DMS153 treated with DMSO at 0.1 percent for 48 hours (cell line): ENCODE measurements around the gene ZNF512B.
"Not testable (repeated sequence)": the region's sequence is repeated elsewhere in the genome, so short reads cannot be mapped to it uniquely, and the experiment has no call there.

ENCODE experiments used
- DNase-seq: peaks from one replicate; lab custom pipeline; 2025; ENCODE audit not compliant: unreplicated experiment; lab: John Stamatoyannopoulos, UW

ZNF512B gene, protein sequence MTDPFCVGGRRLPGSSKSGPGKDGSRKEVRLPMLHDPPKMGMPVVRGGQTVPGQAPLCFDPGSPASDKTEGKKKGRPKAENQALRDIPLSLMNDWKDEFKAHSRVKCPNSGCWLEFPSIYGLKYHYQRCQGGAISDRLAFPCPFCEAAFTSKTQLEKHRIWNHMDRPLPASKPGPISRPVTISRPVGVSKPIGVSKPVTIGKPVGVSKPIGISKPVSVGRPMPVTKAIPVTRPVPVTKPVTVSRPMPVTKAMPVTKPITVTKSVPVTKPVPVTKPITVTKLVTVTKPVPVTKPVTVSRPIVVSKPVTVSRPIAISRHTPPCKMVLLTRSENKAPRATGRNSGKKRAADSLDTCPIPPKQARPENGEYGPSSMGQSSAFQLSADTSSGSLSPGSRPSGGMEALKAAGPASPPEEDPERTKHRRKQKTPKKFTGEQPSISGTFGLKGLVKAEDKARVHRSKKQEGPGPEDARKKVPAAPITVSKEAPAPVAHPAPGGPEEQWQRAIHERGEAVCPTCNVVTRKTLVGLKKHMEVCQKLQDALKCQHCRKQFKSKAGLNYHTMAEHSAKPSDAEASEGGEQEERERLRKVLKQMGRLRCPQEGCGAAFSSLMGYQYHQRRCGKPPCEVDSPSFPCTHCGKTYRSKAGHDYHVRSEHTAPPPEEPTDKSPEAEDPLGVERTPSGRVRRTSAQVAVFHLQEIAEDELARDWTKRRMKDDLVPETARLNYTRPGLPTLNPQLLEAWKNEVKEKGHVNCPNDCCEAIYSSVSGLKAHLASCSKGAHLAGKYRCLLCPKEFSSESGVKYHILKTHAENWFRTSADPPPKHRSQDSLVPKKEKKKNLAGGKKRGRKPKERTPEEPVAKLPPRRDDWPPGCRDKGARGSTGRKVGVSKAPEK

DNA sequence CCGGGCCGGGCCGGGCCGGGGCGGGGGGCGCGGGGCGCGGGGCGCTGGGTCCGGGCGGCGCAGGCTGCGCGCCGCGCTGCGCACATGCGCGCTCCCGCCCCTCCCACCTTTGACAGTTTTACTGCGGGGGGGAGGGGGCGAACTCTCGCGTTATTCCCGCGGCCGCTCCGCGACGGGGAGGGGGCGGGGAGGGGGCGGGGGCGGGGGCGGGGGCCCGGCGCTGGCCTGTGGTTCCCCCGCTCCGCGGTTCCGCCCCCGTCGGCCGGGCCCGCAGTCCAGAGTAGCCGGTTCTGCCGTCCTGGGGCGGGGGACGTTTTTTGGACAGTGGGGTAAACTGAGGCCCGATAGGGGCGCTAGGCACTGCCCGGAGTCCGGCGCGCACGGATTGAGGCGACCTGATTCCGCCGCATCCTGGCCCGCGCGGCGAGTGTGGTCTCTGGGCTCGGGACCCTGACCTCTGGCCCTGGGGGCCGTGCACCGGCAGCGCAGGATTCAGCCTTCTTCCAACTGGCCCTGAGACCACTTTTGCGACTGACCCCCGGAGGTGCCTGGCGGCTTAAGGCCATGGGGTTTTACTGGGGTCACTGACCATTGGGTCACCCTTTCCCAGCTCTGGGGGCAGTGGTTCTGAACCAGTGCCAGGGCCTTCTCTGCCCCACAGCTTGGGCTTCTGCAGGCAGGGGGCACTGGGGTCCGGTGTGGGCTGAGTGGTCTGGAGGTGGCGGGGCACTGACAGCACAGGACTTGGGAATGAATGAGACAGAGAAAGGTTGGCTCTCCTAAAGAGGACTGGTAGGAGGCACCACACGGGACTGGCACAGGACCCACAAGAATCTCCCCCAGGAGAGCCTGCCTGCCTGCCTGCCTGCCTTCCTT lies at the start of gene ZNF512B:
Gene ZNF512B (minus strand): TSS at position 93 of the 876 bp plus-strand sequence. CDS start 1,980 bp downstream, outside the sequence.
- no peak for DNase-seq

DNA sequence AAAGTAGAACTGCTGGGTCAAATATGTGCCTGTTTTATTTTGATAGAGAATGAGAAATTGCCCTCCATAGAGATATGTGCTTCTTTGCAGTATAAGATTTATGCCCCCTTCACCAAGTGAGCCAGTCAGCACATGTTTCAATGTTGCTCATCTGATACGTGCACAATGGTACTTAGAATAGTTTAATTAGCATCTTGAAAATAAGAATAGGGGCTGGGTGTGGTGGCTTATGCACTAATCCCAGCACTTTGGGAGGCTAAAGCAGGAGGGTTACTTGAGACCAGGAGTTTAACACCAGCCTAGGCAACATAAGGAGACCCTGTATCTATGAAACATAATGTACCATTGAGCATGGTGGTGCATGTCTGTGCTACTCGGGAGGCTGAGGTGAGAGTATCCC lies 45.9 kb upstream of the ZNF512B start:
- DNase-seq: no peak

DNA sequence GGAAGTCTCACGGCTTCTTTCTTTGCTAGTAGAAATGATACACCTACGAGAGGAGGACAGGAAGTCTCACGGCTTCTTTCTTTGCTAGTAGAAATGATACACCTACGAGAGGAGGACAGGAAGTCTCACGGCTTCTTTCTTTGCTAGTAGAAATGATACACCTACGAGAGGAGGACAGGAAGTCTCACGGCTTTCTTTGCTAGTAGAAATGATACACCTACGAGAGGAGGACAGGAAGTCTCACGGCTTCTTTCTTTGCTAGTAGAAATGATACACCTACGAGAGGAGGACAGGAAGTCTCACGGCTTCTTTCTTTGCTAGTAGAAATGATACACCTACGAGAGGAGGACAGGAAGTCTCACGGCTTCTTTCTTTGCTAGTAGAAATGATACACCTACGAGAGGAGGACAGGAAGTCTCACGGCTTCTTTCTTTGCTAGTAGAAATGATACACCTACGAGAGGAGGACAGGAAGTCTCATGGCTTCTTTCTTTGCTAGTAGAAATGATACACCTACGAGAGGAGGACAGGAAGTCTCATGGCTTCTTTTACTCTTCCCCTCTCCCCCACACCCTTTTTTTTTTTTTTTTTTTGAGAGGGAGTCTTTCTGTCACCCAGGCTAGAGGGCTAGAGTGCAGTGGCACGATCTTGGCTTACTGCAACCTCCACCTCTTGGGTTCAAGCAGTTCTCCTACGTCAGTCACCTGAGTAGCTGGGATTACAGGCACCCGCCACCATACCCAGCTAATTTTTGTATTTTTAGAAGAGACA lies 42.8 kb upstream of the ZNF512B start:
- DNase-seq: not testable (repeated sequence)

DNA sequence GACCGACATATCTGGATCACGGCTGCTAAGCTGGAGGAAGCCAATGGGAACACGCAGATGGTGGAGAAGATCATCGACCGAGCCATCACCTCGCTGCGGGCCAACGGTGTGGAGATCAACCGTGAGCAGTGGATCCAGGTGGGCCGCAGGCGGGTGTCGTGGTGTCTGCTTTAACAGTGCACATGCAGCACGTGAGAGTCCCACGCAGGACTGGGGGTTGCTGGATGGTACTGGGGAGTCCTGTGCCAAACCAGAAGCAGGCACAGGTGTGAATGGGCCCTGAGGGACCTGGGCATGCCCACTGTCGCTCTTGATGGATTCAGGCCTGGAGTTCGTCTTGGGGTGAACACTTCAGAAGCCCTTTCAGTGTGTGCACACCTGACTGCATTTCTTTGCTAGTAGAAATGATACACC lies 41.6 kb upstream of the ZNF512B start:
- no peak for DNase-seq

GRCh38 chr20:64010711-64011237 lies 41.0 kb upstream of the ZNF512B start:
- DNase-seq: no peak

GRCh38 chr20:64009811-64010387 lies 40.2 kb upstream of the ZNF512B start:
- no peak for DNase-seq

- no peak for DNase-seq
Measured at GRCh38 chr20:64006902-64007301, 37.2 kb upstream of the ZNF512B start.

DNA sequence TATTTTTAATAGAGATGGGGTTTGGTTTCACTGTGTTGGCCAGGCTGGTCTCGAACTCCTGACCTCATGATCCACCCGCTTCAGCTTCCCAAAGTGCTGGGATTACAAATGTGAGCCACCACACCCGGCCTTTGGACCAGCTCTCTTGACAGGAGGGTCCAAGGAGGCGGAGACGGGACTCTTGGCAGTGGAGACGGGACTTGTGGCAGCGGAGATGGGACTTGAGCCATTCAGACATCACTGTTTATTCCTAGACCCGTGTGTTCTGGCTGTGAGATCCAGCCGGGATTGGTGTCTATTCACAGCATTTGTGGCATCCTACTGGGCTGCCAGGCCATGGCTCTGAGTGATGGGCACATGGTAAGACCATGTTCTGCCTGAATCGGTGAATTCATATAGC lies 36.8 kb upstream of the ZNF512B start:
- DNase-seq: no peak

- DNase-seq: no peak
Measured at GRCh38 chr20:64005394-64005793, 35.7 kb upstream of the ZNF512B start.

- no peak for DNase-seq
Measured at GRCh38 chr20:64003960-64004725, 34.4 kb upstream of the ZNF512B start.

DNA sequence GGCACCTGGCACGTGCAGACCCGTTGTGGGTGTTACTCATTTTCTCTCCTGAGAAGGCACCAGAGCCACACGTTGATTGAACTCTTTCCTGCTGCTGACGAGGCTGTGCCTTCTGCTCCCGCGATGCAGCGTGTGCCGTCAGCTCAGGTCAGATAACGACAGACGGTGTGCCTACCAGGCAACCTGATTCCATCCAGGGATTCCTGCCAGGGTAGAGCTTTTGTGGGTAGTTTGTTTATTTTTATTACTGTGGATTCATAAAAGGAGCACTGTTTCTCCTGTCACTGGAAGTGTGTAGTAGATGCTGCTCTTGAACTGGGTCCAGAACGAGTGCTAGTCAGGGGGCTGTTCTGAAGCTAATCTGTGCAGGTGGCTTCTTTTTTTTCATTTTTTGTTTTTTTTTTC lies 31.9 kb upstream of the ZNF512B start:
- peak; percentile 13 for DNase-seq

DNA sequence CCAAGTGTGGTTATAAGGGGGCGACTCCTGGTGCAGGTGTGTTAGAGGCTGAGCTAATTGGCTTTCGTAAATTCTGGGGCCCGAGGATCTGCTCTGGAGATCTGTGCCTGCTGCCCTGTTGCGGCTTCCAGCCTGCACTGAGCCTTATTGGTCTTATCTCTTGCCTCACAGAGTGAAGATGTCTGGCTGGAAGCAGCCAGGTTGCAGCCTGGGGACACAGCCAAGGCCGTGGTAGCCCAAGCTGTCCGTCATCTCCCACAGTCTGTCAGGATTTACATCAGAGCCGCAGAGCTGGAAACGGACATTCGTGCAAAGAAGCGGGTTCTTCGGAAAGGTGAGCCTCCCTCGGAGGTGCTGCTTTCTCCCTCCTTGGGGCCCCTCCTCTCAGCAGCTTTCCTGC lies 31.2 kb upstream of the ZNF512B start:
- no peak for DNase-seq

- no peak for DNase-seq
Measured at GRCh38 chr20:63982937-63983336, 13.2 kb upstream of the ZNF512B start.

- peak; percentile 95 for DNase-seq
Measured at GRCh38 chr20:63980806-63981728, 11.3 kb upstream of the ZNF512B start, which contains the start of gene PRPF6. Gene PRPF6, plus strand, starts transcription at chr20:63981132. Its CDS starts 114 bp downstream, at chr20:63981246.

- DNase-seq: no peak
Measured at GRCh38 chr20:63980317-63980805, 10.6 kb upstream of the ZNF512B start.

GRCh38 chr20:63979557-63980316 lies 10.0 kb upstream of the ZNF512B start, which contains the start of gene SAMD10:
Gene SAMD10, minus strand, starts transcription at chr20:63979642. Its CDS starts 175 bp downstream, at chr20:63979467.
- DNase-seq: peak; percentile 18

DNA sequence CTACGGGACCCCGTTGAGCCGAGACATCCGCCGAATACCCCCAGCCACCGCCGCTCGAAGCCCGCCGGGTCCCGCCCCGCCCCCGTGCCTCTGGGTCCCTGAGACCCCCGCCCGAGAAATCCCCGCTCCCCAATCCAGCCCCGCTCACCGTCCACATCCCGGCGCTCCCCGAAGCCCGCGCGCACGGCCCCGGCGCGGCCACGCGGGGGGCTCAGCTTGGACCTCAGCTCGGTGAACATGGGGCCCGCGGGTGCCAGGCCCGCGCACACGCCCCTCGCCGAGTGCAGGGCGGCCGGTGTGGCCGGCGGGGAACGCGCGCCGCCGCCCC lies 9.5 kb upstream of the ZNF512B start:
- DNase-seq: no peak
